ENCODE measurements around the gene DRD3. TPM values are rescaled to one million over a fixed set of nuclear protein-coding genes. Genes with fewer than 3 reads are reported as not detected.

The DRD3 gene
- total and polyA plus RNA-seq, 2 experiments from 2014 or later: 0.21 to 0.65 TPM

DNA sequence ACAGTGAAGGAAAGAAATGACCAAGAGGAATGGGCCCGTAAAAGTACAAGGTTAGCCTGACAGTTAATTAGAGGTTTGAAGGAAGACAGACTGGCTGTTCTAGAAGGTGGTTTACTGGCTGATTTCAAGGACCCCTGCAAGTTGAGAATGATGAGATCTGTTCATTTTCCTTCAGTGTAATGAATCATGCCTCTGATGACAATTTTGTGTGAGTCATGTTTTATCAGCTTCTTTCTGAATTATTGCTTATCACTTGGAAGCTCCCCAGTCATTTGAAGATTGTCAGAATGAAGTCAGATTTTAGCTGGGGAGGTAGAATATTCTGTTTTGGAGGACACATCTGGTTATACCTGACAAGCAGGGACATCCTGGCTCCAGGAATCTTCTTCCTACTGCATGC, 50.6 kb downstream of the DRD3 start (continued):
- TF ChIP-seq, protein P1, sequence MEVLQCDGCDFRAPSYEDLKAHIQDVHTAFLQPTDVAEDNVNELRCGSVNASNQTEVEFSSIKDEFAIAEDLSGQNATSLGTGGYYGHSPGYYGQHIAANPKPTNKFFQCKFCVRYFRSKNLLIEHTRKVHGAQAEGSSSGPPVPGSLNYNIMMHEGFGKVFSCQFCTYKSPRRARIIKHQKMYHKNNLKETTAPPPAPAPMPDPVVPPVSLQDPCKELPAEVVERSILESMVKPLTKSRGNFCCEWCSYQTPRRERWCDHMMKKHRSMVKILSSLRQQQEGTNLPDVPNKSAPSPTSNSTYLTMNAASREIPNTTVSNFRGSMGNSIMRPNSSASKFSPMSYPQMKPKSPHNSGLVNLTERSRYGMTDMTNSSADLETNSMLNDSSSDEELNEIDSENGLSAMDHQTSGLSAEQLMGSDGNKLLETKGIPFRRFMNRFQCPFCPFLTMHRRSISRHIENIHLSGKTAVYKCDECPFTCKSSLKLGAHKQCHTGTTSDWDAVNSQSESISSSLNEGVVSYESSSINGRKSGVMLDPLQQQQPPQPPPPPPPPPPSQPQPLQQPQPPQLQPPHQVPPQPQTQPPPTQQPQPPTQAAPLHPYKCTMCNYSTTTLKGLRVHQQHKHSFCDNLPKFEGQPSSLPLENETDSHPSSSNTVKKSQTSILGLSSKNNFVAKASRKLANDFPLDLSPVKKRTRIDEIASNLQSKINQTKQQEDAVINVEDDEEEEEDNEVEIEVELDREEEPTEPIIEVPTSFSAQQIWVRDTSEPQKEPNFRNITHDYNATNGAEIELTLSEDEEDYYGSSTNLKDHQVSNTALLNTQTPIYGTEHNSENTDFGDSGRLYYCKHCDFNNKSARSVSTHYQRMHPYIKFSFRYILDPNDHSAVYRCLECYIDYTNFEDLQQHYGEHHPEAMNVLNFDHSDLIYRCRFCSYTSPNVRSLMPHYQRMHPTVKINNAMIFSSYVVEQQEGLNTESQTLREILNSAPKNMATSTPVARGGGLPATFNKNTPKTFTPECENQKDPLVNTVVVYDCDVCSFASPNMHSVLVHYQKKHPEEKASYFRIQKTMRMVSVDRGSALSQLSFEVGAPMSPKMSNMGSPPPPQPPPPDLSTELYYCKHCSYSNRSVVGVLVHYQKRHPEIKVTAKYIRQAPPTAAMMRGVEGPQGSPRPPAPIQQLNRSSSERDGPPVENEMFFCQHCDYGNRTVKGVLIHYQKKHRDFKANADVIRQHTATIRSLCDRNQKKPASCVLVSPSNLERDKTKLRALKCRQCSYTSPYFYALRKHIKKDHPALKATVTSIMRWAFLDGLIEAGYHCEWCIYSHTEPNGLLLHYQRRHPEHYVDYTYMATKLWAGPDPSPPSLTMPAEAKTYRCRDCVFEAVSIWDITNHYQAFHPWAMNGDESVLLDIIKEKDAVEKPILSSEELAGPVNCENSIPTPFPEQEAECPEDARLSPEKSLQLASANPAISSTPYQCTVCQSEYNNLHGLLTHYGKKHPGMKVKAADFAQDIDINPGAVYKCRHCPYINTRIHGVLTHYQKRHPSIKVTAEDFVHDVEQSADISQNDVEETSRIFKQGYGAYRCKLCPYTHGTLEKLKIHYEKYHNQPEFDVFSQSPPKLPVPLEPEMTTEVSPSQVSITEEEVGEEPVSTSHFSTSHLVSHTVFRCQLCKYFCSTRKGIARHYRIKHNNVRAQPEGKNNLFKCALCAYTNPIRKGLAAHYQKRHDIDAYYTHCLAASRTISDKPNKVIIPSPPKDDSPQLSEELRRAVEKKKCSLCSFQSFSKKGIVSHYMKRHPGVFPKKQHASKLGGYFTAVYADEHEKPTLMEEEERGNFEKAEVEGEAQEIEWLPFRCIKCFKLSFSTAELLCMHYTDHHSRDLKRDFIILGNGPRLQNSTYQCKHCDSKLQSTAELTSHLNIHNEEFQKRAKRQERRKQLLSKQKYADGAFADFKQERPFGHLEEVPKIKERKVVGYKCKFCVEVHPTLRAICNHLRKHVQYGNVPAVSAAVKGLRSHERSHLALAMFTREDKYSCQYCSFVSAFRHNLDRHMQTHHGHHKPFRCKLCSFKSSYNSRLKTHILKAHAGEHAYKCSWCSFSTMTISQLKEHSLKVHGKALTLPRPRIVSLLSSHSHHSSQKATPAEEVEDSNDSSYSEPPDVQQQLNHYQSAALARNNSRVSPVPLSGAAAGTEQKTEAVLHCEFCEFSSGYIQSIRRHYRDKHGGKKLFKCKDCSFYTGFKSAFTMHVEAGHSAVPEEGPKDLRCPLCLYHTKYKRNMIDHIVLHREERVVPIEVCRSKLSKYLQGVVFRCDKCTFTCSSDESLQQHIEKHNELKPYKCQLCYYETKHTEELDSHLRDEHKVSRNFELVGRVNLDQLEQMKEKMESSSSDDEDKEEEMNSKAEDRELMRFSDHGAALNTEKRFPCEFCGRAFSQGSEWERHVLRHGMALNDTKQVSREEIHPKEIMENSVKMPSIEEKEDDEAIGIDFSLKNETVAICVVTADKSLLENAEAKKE (CRISPR knock-in tag; IDR thresholded peaks at IDR 0.05): no peak
- TF ChIP-seq STAT1 (IDR thresholded peaks at IDR 0.05; ENCODE audit: unreplicated experiment): no peak
- TF ChIP-seq, protein P2, sequence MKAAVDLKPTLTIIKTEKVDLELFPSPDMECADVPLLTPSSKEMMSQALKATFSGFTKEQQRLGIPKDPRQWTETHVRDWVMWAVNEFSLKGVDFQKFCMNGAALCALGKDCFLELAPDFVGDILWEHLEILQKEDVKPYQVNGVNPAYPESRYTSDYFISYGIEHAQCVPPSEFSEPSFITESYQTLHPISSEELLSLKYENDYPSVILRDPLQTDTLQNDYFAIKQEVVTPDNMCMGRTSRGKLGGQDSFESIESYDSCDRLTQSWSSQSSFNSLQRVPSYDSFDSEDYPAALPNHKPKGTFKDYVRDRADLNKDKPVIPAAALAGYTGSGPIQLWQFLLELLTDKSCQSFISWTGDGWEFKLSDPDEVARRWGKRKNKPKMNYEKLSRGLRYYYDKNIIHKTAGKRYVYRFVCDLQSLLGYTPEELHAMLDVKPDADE (IDR thresholded peaks at IDR 0.05): no peak
- no peak for TF ChIP-seq JUNB (IDR thresholded peaks at IDR 0.05; ENCODE audit: unreplicated experiment)
- TF ChIP-seq NANOG (IDR thresholded peaks at IDR 0.05; ENCODE audit: borderline replicate concordance): no peak
- TF ChIP-seq POLR2AphosphoS5 (IDR thresholded peaks at IDR 0.05; ENCODE audit: low read depth): no peak
- no peak for TF ChIP-seq EZH2 (IDR thresholded peaks at IDR 0.05; ENCODE audit: low read depth, unreplicated experiment)

DNA sequence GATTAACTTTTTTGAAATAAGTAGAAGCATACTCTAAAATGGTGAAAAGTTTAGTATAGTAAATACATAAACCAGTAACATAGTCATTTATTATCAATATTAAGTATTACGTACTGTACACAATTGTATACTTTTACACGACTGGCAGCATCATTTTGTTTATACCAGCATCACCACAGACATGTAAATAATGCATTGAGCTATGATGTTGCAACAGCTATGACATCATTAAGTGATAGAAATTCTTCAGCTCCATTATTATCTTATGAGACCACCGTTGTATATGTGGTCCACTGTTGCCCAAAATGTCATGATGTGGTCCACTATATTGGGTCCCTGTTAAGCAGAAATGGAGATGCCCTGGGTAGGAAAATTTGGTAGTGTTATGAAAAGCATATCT, 51.3 kb downstream of the DRD3 start:
- H3K27ac ChIP-seq (ENCODE audit: low read depth): no peak overlapping the region
- H3K79me2 ChIP-seq (replicated peaks; ENCODE audit: insufficient read depth): no peaks in the 10 kb centered on the region
- Mint-ChIP-seq H3K4me3 (no peak overlapping the region), H3K9me3 (no peaks in the 10 kb centered on the region), H3K4me1 (peaks cover 4% of the 10 kb centered on the region), H3K27me3 (ENCODE audit: insufficient read depth, low read depth, poor library complexity) (peaks cover 4% of the 10 kb centered on the region), H3K36me3 (ENCODE audit: low read depth) (no peaks in the 10 kb centered on the region), H3K27ac (no peak overlapping the region)
- H3K27me3 ChIP-seq (ENCODE audit: insufficient read depth): no peaks in the 10 kb centered on the region
- H3K9me2 ChIP-seq (ENCODE audit: insufficient read depth): no peaks in the 10 kb centered on the region; the same call in 1 of the 2 replicates
- no peak overlapping the region for H3K4me3 ChIP-seq
- H3K4me1 ChIP-seq (ENCODE audit: insufficient read depth): no peaks in the 10 kb centered on the region
- no peaks in the 10 kb centered on the region for H3K36me3 ChIP-seq (ENCODE audit: insufficient read depth)
- no peaks in the 10 kb centered on the region for H4K20me1 ChIP-seq (replicated peaks; ENCODE audit: insufficient read depth)
- DNase-seq (ENCODE audit: low spot score) (no peak), ATAC-seq (no peak)
- H3K4me2 ChIP-seq: no peak overlapping the region
- H2AFZ ChIP-seq: no peak overlapping the region
- H3F3A ChIP-seq (replicated peaks; ENCODE audit: low read depth): no peaks in the 10 kb centered on the region
- TF ChIP-seq, protein P3, sequence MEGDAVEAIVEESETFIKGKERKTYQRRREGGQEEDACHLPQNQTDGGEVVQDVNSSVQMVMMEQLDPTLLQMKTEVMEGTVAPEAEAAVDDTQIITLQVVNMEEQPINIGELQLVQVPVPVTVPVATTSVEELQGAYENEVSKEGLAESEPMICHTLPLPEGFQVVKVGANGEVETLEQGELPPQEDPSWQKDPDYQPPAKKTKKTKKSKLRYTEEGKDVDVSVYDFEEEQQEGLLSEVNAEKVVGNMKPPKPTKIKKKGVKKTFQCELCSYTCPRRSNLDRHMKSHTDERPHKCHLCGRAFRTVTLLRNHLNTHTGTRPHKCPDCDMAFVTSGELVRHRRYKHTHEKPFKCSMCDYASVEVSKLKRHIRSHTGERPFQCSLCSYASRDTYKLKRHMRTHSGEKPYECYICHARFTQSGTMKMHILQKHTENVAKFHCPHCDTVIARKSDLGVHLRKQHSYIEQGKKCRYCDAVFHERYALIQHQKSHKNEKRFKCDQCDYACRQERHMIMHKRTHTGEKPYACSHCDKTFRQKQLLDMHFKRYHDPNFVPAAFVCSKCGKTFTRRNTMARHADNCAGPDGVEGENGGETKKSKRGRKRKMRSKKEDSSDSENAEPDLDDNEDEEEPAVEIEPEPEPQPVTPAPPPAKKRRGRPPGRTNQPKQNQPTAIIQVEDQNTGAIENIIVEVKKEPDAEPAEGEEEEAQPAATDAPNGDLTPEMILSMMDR (conservative IDR thresholded peaks at IDR 0.05; ENCODE audit: low read depth in 2 of 2): no peak
